ENCODE measurements around the gene GNG12. TPM values are rescaled to one million over a fixed set of nuclear protein-coding genes. Genes with fewer than 3 reads are reported as not detected.

GNG12 gene
- total RNA-seq, 1 experiment from 2014 or later, result 70.0 TPM

DNA sequence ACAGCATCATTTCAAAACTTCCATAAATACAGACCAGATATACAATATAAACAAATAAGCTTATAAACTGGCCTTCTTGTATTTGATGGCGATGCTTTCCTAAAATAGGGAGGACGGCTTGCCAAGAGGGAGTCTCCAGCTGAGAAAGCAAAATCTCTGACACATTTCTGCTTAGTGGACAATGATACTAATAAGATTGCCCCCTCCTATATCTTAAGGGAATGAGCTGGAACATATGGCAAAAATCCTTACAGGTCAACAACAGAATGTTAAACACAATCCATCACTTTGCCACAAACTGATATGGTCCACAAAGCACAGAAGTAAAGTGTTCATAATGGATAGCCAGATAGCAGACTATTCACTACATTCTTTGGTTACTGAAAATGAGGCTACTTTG, 155.3 kb downstream of the GNG12 start:
- no peaks in the 10 kb centered on the region for H3K36me3 ChIP-seq (ENCODE audit: control insufficient read depth, insufficient read depth, low read length)
- peaks cover 38% of the 10 kb centered on the region for H3K4me1 ChIP-seq (ENCODE audit: control insufficient read depth, insufficient read depth, low read length)
- H3K9me3 ChIP-seq (ENCODE audit: control insufficient read depth, insufficient read depth, low read depth, low read length), result no peaks in the 10 kb centered on the region
- POLR2A ChIA-PET, result no interaction called here
- H3K27ac ChIP-seq (ENCODE audit: low read length), result peak overlapping the region; percentile 75
- intact Hi-C loops (cut with micrococcal nuclease; ENCODE audit: unreplicated experiment), result no loop called here
- H3K27me3 ChIP-seq (ENCODE audit: control insufficient read depth, insufficient read depth, low read length), result no peaks in the 10 kb centered on the region
- CTCF ChIA-PET, result no interaction called here
- BruUV-seq (replicated peaks), result no TSS peak
- in situ Hi-C loops (cut with HindIII; ENCODE audit: low pct_unique_long_range_greater_than_20kb, low sequenced_read_pairs), result no loop called here
- TF ChIP-seq SIN3A (IDR thresholded peaks at IDR 0.05; ENCODE audit: borderline replicate concordance, insufficient read depth, low read depth, low read length) (no peak), POLR2AphosphoS5 (IDR thresholded peaks at IDR 0.05; ENCODE audit: low read depth, low read length) (no peak), TCF7L2 (IDR thresholded peaks at IDR 0.05; ENCODE audit: low read depth, low read length) (0 out of 2 replicates have a peak, but pooled peaks have one; percentile 45)
- TF ChIP-seq, protein P1, sequence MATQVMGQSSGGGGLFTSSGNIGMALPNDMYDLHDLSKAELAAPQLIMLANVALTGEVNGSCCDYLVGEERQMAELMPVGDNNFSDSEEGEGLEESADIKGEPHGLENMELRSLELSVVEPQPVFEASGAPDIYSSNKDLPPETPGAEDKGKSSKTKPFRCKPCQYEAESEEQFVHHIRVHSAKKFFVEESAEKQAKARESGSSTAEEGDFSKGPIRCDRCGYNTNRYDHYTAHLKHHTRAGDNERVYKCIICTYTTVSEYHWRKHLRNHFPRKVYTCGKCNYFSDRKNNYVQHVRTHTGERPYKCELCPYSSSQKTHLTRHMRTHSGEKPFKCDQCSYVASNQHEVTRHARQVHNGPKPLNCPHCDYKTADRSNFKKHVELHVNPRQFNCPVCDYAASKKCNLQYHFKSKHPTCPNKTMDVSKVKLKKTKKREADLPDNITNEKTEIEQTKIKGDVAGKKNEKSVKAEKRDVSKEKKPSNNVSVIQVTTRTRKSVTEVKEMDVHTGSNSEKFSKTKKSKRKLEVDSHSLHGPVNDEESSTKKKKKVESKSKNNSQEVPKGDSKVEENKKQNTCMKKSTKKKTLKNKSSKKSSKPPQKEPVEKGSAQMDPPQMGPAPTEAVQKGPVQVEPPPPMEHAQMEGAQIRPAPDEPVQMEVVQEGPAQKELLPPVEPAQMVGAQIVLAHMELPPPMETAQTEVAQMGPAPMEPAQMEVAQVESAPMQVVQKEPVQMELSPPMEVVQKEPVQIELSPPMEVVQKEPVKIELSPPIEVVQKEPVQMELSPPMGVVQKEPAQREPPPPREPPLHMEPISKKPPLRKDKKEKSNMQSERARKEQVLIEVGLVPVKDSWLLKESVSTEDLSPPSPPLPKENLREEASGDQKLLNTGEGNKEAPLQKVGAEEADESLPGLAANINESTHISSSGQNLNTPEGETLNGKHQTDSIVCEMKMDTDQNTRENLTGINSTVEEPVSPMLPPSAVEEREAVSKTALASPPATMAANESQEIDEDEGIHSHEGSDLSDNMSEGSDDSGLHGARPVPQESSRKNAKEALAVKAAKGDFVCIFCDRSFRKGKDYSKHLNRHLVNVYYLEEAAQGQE (IDR thresholded peaks at IDR 0.05; ENCODE audit: insufficient read depth in 1 of 2, low read depth in 2 of 2, low read length in 1 of 2), result no peak
- TF ChIP-seq, protein P2, sequence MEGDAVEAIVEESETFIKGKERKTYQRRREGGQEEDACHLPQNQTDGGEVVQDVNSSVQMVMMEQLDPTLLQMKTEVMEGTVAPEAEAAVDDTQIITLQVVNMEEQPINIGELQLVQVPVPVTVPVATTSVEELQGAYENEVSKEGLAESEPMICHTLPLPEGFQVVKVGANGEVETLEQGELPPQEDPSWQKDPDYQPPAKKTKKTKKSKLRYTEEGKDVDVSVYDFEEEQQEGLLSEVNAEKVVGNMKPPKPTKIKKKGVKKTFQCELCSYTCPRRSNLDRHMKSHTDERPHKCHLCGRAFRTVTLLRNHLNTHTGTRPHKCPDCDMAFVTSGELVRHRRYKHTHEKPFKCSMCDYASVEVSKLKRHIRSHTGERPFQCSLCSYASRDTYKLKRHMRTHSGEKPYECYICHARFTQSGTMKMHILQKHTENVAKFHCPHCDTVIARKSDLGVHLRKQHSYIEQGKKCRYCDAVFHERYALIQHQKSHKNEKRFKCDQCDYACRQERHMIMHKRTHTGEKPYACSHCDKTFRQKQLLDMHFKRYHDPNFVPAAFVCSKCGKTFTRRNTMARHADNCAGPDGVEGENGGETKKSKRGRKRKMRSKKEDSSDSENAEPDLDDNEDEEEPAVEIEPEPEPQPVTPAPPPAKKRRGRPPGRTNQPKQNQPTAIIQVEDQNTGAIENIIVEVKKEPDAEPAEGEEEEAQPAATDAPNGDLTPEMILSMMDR (IDR thresholded peaks at IDR 0.05), result no peak
- H3K4me3 ChIP-seq (ENCODE audit: low read depth in 2 of 2, low read length in 2 of 2), result no peak overlapping the region
- no peak for DNase-seq (ENCODE audit: low read depth, low spot score)
- no peak for ATAC-seq

DNA sequence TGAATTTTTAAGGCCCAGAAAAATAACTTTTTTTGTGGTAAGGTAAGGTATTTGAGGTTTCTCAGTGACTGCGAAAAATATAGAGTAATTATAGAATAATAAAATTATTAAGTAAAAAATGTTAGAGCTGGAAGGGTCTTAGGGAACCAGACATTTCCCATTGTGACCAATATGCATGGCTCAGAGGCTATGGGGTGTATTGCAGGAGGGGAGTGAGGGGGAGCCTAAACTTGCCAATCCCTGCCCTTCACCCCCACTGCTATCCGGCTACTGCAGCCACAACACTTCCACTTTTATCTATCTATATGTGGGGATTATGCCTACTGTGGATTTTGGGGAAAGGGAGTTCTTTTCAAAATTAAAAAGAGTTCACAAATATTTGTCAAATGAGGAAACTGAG, 155.9 kb downstream of the GNG12 start:
- Histone ChIP-seq H3K9me3 (ENCODE audit: control insufficient read depth, insufficient read depth, low read depth, low read length) (no peaks in the 10 kb centered on the region), H3K27me3 (ENCODE audit: control insufficient read depth, insufficient read depth, low read length) (no peaks in the 10 kb centered on the region), H3K4me1 (ENCODE audit: control insufficient read depth, insufficient read depth, low read length) (peaks cover 32% of the 10 kb centered on the region), H3K27ac (ENCODE audit: low read length) (peak overlapping the region; percentile 75), H3K4me3 (ENCODE audit: low read depth in 2 of 2, low read length in 2 of 2) (no peak overlapping the region), H3K36me3 (ENCODE audit: control insufficient read depth, insufficient read depth, low read length) (no peaks in the 10 kb centered on the region)
- intact Hi-C loops (cut with micrococcal nuclease; ENCODE audit: unreplicated experiment), result no loop called here
- BruUV-seq (replicated peaks), result no TSS peak
- TF ChIP-seq SIN3A (IDR thresholded peaks at IDR 0.05; ENCODE audit: borderline replicate concordance, insufficient read depth, low read depth, low read length) (no peak), POLR2AphosphoS5 (IDR thresholded peaks at IDR 0.05; ENCODE audit: low read depth, low read length) (no peak), TCF7L2 (IDR thresholded peaks at IDR 0.05; ENCODE audit: low read depth, low read length) (no peak)
- TF ChIP-seq, protein P2 (IDR thresholded peaks at IDR 0.05), result no peak
- TF ChIP-seq, protein P1 (IDR thresholded peaks at IDR 0.05; ENCODE audit: insufficient read depth in 1 of 2, low read depth in 2 of 2, low read length in 1 of 2), result no peak
- CTCF ChIA-PET, result no interaction called here
- no peak for ATAC-seq
- DNase-seq (ENCODE audit: low read depth, low spot score), result no peak
- POLR2A ChIA-PET, result no interaction called here
- in situ Hi-C loops (cut with HindIII; ENCODE audit: low pct_unique_long_range_greater_than_20kb, low sequenced_read_pairs), result no loop called here

Data from Panc1 (cell line).